Activated CD4-positive, alpha-beta memory T cell treated with anti-CD3 and anti-CD28 coated beads for 36 hours (primary cell): ENCODE results near the gene SH2D3A. TPM values are rescaled to one million over a fixed set of nuclear protein-coding genes. Genes with fewer than 3 reads are reported as not detected.

Source experiments
- microRNA-seq: library from miRNA; unstranded; fragments of <30 nt; microRNA quantifications from one replicate; pipeline ENCODE4 v1.2.0, GENCODE V29; 2022; ENCODE audit warnings: borderline number of aligned reads, borderline microRNAs expressed, borderline replicate concordance
- total RNA-seq, 2 experiments: library from RNA; stranded (reverse); gene quantifications; one replicate each; pipeline ENCODE4 v1.2.3, GENCODE V29; 2021

The SH2D3A gene
- total RNA-seq, 2 experiments from 2014 or later = 17.1 to 18.2 TPM

Small RNAs within 50 kb of the gene (microRNA-seq; reads per million reads assigned to microRNA genes)
- not detected for gene MIR6791

Other genes with a start within 250 kb of the SH2D3A start
- gene TNFSF9, start 236.4 kb downstream of the SH2D3A start, total RNA-seq = 1 to 10 TPM; 1.2 to 1.4 TPM
- 10 to 100 TPM in 1 of 2 experiments, 1 to 10 TPM in 1; 8.4 to 10.7 TPM for gene CD70, start 176.3 kb downstream of the SH2D3A start, total RNA-seq
- gene TNFSF14, start 97.3 kb downstream of the SH2D3A start, total RNA-seq = 10 to 100 TPM; 36.5 to 38.6 TPM
- gene C3, start 46.8 kb downstream of the SH2D3A start, total RNA-seq = 1 to 10 TPM; 1.2 to 2.4 TPM
- gene GPR108, start 29.9 kb downstream of the SH2D3A start, total RNA-seq = 10 to 100 TPM; 72.1 to 75.4 TPM
- gene TRIP10, start 27.8 kb downstream of the SH2D3A start, total RNA-seq = 10 to 100 TPM; 55.9 to 56.2 TPM
- 10 to 100 TPM; 77.9 to 84.5 TPM for gene VAV1, start 5.3 kb upstream of the SH2D3A start, total RNA-seq
- 1 to 10 TPM; 6.6 to 6.8 TPM for gene ADGRE1, start 120.1 kb upstream of the SH2D3A start, total RNA-seq